Measurements from ENCODE around the gene SEMA5B. TPM values are rescaled to one million over a fixed set of nuclear protein-coding genes. Genes with fewer than 3 reads are reported as not detected.

The SEMA5B gene
- total RNA-seq, 1 donor from 2014 or later, result 61.1 TPM

GRCh38 chr3:123064914-123065313 lies 37.4 kb upstream of the SEMA5B start:
- Mint-ChIP-seq H3K4me1 (ENCODE audit: low read depth, unreplicated experiment) (peaks cover 21% of the 10 kb centered on the region), H3K4me3 (ENCODE audit: unreplicated experiment) (no peak overlapping the region), H3K27me3 (ENCODE audit: unreplicated experiment) (peaks cover 12% of the 10 kb centered on the region), H3K36me3 (ENCODE audit: unreplicated experiment) (no peaks in the 10 kb centered on the region), H3K27ac (ENCODE audit: unreplicated experiment) (no peak overlapping the region), H3K9me3 (ENCODE audit: unreplicated experiment) (peaks cover 12% of the 10 kb centered on the region)
- TF ChIP-seq, protein P1, sequence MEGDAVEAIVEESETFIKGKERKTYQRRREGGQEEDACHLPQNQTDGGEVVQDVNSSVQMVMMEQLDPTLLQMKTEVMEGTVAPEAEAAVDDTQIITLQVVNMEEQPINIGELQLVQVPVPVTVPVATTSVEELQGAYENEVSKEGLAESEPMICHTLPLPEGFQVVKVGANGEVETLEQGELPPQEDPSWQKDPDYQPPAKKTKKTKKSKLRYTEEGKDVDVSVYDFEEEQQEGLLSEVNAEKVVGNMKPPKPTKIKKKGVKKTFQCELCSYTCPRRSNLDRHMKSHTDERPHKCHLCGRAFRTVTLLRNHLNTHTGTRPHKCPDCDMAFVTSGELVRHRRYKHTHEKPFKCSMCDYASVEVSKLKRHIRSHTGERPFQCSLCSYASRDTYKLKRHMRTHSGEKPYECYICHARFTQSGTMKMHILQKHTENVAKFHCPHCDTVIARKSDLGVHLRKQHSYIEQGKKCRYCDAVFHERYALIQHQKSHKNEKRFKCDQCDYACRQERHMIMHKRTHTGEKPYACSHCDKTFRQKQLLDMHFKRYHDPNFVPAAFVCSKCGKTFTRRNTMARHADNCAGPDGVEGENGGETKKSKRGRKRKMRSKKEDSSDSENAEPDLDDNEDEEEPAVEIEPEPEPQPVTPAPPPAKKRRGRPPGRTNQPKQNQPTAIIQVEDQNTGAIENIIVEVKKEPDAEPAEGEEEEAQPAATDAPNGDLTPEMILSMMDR (IDR thresholded peaks at IDR 0.05; ENCODE audit: partially characterized antibody, unreplicated experiment), result no peak
- no peak for DNase-seq

- no peaks in the 10 kb centered on the region for H3K36me3 Mint-ChIP-seq (ENCODE audit: unreplicated experiment)
- H3K4me1 Mint-ChIP-seq (ENCODE audit: low read depth, unreplicated experiment), result peaks cover 21% of the 10 kb centered on the region
- H3K9me3 Mint-ChIP-seq (ENCODE audit: unreplicated experiment), result peaks cover 12% of the 10 kb centered on the region
- DNase-seq, result no peak
- no peak overlapping the region for H3K27ac Mint-ChIP-seq (ENCODE audit: unreplicated experiment)
- H3K27me3 Mint-ChIP-seq (ENCODE audit: unreplicated experiment), result peaks cover 12% of the 10 kb centered on the region
- H3K4me3 Mint-ChIP-seq (ENCODE audit: unreplicated experiment), result no peak overlapping the region
- TF ChIP-seq, protein P1 (IDR thresholded peaks at IDR 0.05; ENCODE audit: partially characterized antibody, unreplicated experiment), result no peak
Measured at GRCh38 chr3:123064506-123064905, 36.9 kb upstream of the SEMA5B start.

- no peak for DNase-seq
- Mint-ChIP-seq H3K4me1 (ENCODE audit: low read depth, unreplicated experiment) (peaks cover 12% of the 10 kb centered on the region), H3K4me3 (ENCODE audit: unreplicated experiment) (no peak overlapping the region), H3K9me3 (ENCODE audit: unreplicated experiment) (peaks cover 9% of the 10 kb centered on the region), H3K36me3 (ENCODE audit: unreplicated experiment) (no peaks in the 10 kb centered on the region), H3K27ac (ENCODE audit: unreplicated experiment) (no peak overlapping the region), H3K27me3 (ENCODE audit: unreplicated experiment) (peaks cover 9% of the 10 kb centered on the region)
- TF ChIP-seq, protein P1 (IDR thresholded peaks at IDR 0.05; ENCODE audit: partially characterized antibody, unreplicated experiment), result no peak
Measured at GRCh38 chr3:123063034-123063433, 35.5 kb upstream of the SEMA5B start.

GRCh38 chr3:123061856-123062255 lies 34.3 kb upstream of the SEMA5B start:
- no peak overlapping the region for H3K4me3 Mint-ChIP-seq (ENCODE audit: unreplicated experiment)
- peaks cover 9% of the 10 kb centered on the region for H3K27me3 Mint-ChIP-seq (ENCODE audit: unreplicated experiment)
- H3K4me1 Mint-ChIP-seq (ENCODE audit: low read depth, unreplicated experiment), result peaks cover 11% of the 10 kb centered on the region
- H3K36me3 Mint-ChIP-seq (ENCODE audit: unreplicated experiment), result no peaks in the 10 kb centered on the region
- DNase-seq, result no peak
- TF ChIP-seq, protein P1 (IDR thresholded peaks at IDR 0.05; ENCODE audit: partially characterized antibody, unreplicated experiment), result no peak
- peaks cover 7% of the 10 kb centered on the region for H3K9me3 Mint-ChIP-seq (ENCODE audit: unreplicated experiment)
- no peak overlapping the region for H3K27ac Mint-ChIP-seq (ENCODE audit: unreplicated experiment)

DNA sequence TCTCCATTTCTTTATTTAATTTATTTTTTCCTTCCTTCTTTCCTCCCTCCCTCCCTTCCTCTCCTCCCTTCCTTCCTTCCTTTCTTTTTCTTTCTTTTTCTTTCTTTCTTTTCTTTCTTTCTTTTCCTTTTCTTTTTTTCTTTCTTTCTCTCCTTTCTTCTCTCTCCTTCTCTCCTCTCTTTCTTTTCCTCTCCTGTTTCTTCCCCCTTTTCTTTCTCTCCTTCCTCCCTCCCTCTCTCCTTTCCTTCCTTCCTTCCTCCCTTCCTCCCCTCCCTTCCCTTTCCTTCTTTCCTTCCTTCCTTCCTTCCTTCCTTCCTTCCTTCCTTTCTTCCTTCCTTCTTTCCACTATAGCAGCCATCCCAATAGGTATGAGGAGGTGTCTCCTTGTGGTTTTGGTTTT lies 32.5 kb upstream of the SEMA5B start:
- TF ChIP-seq, protein P1 (IDR thresholded peaks at IDR 0.05; ENCODE audit: partially characterized antibody, unreplicated experiment), result no peak
- peaks cover 4% of the 10 kb centered on the region for H3K27me3 Mint-ChIP-seq (ENCODE audit: unreplicated experiment)

More for the DNA sequence above, 32.5 kb upstream of the SEMA5B start:
- no peaks in the 10 kb centered on the region for H3K36me3 Mint-ChIP-seq (ENCODE audit: unreplicated experiment)
- H3K4me3 Mint-ChIP-seq (ENCODE audit: unreplicated experiment), result no peak overlapping the region
- H3K4me1 Mint-ChIP-seq (ENCODE audit: low read depth, unreplicated experiment), result peaks cover 18% of the 10 kb centered on the region
- DNase-seq, result no peak
- peaks cover 6% of the 10 kb centered on the region for H3K9me3 Mint-ChIP-seq (ENCODE audit: unreplicated experiment)
- no peak overlapping the region for H3K27ac Mint-ChIP-seq (ENCODE audit: unreplicated experiment)

Measured in glutamatergic neuron (in vitro differentiated cells).